ENCODE data around the gene FAF2.
"Not testable (repeated sequence)": the region's sequence is repeated elsewhere in the genome, so short reads cannot be mapped to it uniquely, and the experiment has no call there.

The FAF2 gene

GRCh38 chr5:176406436-176407052 lies 41.6 kb upstream of the FAF2 start:
- TF ChIP-seq, protein P1, sequence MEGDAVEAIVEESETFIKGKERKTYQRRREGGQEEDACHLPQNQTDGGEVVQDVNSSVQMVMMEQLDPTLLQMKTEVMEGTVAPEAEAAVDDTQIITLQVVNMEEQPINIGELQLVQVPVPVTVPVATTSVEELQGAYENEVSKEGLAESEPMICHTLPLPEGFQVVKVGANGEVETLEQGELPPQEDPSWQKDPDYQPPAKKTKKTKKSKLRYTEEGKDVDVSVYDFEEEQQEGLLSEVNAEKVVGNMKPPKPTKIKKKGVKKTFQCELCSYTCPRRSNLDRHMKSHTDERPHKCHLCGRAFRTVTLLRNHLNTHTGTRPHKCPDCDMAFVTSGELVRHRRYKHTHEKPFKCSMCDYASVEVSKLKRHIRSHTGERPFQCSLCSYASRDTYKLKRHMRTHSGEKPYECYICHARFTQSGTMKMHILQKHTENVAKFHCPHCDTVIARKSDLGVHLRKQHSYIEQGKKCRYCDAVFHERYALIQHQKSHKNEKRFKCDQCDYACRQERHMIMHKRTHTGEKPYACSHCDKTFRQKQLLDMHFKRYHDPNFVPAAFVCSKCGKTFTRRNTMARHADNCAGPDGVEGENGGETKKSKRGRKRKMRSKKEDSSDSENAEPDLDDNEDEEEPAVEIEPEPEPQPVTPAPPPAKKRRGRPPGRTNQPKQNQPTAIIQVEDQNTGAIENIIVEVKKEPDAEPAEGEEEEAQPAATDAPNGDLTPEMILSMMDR (IDR thresholded peaks at IDR 0.05): no peak
- Histone ChIP-seq H3K36me3 (ENCODE audit: control insufficient read depth, insufficient read depth, low read length) (no peaks in the 10 kb centered on the region), H3K4me3 (ENCODE audit: low read depth, low read length) (no peak overlapping the region), H2AFZ (no peak overlapping the region), H3K27ac (no peak overlapping the region), H3K4me1 (peaks cover 7% of the 10 kb centered on the region), H3K79me2 (peaks cover 32% of the 10 kb centered on the region), H3K9ac (no peak overlapping the region), H3K27me3 (ENCODE audit: control insufficient read depth, insufficient read depth, low read length) (no peaks in the 10 kb centered on the region), H3K4me2 (ENCODE audit: low read length) (no peak overlapping the region), H3K9me3 (ENCODE audit: control insufficient read depth, low read length) (no peaks in the 10 kb centered on the region)

GRCh38 chr5:176407456-176408251 lies 40.5 kb upstream of the FAF2 start:
- Histone ChIP-seq H3K27ac (no peak overlapping the region), H3K79me2 (peaks cover 34% of the 10 kb centered on the region), H3K27me3 (ENCODE audit: control insufficient read depth, insufficient read depth, low read length) (no peaks in the 10 kb centered on the region), H3K4me2 (ENCODE audit: low read length) (no peak overlapping the region), H3K4me3 (ENCODE audit: low read depth, low read length) (no peak overlapping the region), H2AFZ (no peak overlapping the region), H3K36me3 (ENCODE audit: control insufficient read depth, insufficient read depth, low read length) (no peaks in the 10 kb centered on the region), H3K4me1 (peaks cover 4% of the 10 kb centered on the region), H3K9me3 (ENCODE audit: control insufficient read depth, low read length) (no peaks in the 10 kb centered on the region), H3K9ac (no peak overlapping the region)
- TF ChIP-seq, protein P1 (IDR thresholded peaks at IDR 0.05): no peak

GRCh38 chr5:176408252-176408573 lies 40.0 kb upstream of the FAF2 start:
- H2AFZ ChIP-seq; H3K4me1 ChIP-seq; H3K36me3 ChIP-seq (ENCODE audit: control insufficient read depth, insufficient read depth, low read length); H3K4me2 ChIP-seq (ENCODE audit: low read length); H3K4me3 ChIP-seq (ENCODE audit: low read depth, low read length); H3K9ac ChIP-seq; H3K27ac ChIP-seq; H3K27me3 ChIP-seq (ENCODE audit: control insufficient read depth, insufficient read depth, low read length); H3K9me3 ChIP-seq (ENCODE audit: control insufficient read depth, low read length): not testable (repeated sequence)
- peaks cover 36% of the 10 kb centered on the region for H3K79me2 ChIP-seq

DNA sequence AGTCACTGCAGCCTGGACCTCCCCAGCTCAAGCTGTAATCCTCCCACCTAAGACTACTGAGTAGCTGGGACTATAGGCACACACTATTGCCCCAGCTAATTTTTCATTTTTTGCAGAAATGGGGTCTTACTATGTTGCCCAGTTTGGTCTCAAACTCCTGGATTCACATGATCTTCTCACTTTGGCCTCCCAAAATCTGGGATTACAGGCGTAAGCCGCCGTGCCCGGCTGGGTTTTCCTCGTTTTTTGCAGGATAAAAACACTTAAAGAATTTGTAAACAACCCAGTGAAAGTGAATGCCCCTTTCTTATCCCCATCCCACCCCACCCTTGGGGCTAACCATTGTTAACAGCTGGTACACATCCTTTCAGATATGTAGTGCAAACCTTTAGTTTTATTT lies 39.6 kb upstream of the FAF2 start:
- TF ChIP-seq, protein P1 (IDR thresholded peaks at IDR 0.05): no peak
- Histone ChIP-seq H3K4me2 (ENCODE audit: low read length) (no peak overlapping the region), H2AFZ (no peak overlapping the region), H3K9me3 (ENCODE audit: control insufficient read depth, low read length) (no peaks in the 10 kb centered on the region), H3K27ac (no peak overlapping the region), H3K79me2 (peaks cover 40% of the 10 kb centered on the region), H3K4me3 (ENCODE audit: low read depth, low read length) (no peak overlapping the region), H3K27me3 (ENCODE audit: control insufficient read depth, insufficient read depth, low read length) (no peaks in the 10 kb centered on the region), H3K36me3 (ENCODE audit: control insufficient read depth, insufficient read depth, low read length) (no peaks in the 10 kb centered on the region), H3K9ac (no peak overlapping the region), H3K4me1 (no peaks in the 10 kb centered on the region)

GRCh38 chr5:176409765-176410164 lies 38.4 kb upstream of the FAF2 start:
- Histone ChIP-seq H3K4me1 (peaks cover 6% of the 10 kb centered on the region), H3K9ac (no peak overlapping the region), H3K36me3 (ENCODE audit: control insufficient read depth, insufficient read depth, low read length) (no peaks in the 10 kb centered on the region), H3K9me3 (ENCODE audit: control insufficient read depth, low read length) (no peaks in the 10 kb centered on the region), H3K27ac (no peak overlapping the region), H3K27me3 (ENCODE audit: control insufficient read depth, insufficient read depth, low read length) (no peaks in the 10 kb centered on the region), H3K4me2 (ENCODE audit: low read length) (no peak overlapping the region), H2AFZ (no peak overlapping the region), H3K4me3 (ENCODE audit: low read depth, low read length) (no peak overlapping the region), H3K79me2 (peaks cover 44% of the 10 kb centered on the region)
- TF ChIP-seq, protein P1 (IDR thresholded peaks at IDR 0.05): no peak

Data from parathyroid adenoma (tissue), 2 donors.